H1 (cell line): ENCODE measurements around the gene DGKZ. TPM values are rescaled to one million over a fixed set of nuclear protein-coding genes. Genes with fewer than 3 reads are reported as not detected.

Experiments used
- BACH1 ChIP-seq: IDR thresholded peaks from 2 replicates; pipeline ENCODE4 v1.6.1; 2012; ENCODE audit warnings: low read length, improper control_type of control experiment
- CBX5 ChIP-seq: fragments of 300-800, 300-1000 bp; sonication (generic); IDR thresholded peaks from 2 replicates; pipeline ENCODE4 v1.7.1; 2016; ENCODE audit warnings: antibody characterized with exemption, low read length, low read depth
- CHD7 ChIP-seq: fragments of 300-600 bp; sonication (generic); IDR thresholded peaks from 2 replicates; pipeline ENCODE4 v1.7.1; 2012; ENCODE audit warnings: low read length, moderate library complexity, mild to moderate bottlenecking, inconsistent platforms; ENCODE audit not compliant: insufficient replicate concordance
- CTCF ChIP-seq, 3 experiments: IDR thresholded peaks; 1 replicate in 2 of 3; 2 replicates in 1 of 3; pipeline versions ENCODE4 v1.5.1 to v1.6.1; 2011; ENCODE audit warnings: low read length in 3 of 3, mild to moderate bottlenecking in 3 of 3, inconsistent platforms in 2 of 3, low read depth in 1 of 3, moderate library complexity in 1 of 3; ENCODE audit not compliant: insufficient read depth in 1 of 3; ENCODE audit errors: control extremely low read depth in 1 of 3
- polyA plus RNA-seq, 7 experiments: library from polyadenylated mRNA; depleted of rRNA in 3 of 7; stranded (reverse) in 5 of 7; unstranded in 2 of 7; fragments of >200 nt in 5 of 7; fragments of 200-250 nt in 2 of 7; gene quantifications; 1 replicate in 5 of 7; 2 replicates in 1 of 7; 4 replicates in 1 of 7; pipeline versions ENCODE4 v1.2.1 to v1.2.3, GENCODE V29; 2011 to 2013; ENCODE audit warnings: missing spikeins in 2 of 7, mixed read lengths in 2 of 7
- total RNA-seq: library from RNA; stranded (reverse); fragmentation: NEBNext Ultra II Directional; extraction: Animal tissue kit (Norgen Biotek cat#: 25700); gene quantifications from 2 replicates; pipeline ENCODE4 v1.2.1, GENCODE V29; 2021

Gene DGKZ
- total and polyA plus RNA-seq, 2 of the 8 experiments (the other 6 are each of a cell fraction or from before 2014, with no cell fraction given) = 84.4 to 184 TPM

GRCh38 chr11:46366661-46367161 lies 19.4 kb downstream of the DGKZ start (continued):
- TF ChIP-seq CHD7 = no peak
- no peak for TF ChIP-seq CBX5
- peak in 1 of 3 experiments; percentile 2; a peak in 1 of 4 replicates for TF ChIP-seq CTCF (IDR thresholded peaks at IDR 0.05; ENCODE audit: control extremely low read depth in 1 of 3, insufficient read depth in 1 of 3, low read depth in 1 of 3, low read length in 3 of 3)
- no peak for TF ChIP-seq BACH1
